Caki2 (cell line): ENCODE results near the gene XYLB. TPM values are rescaled to one million over a fixed set of nuclear protein-coding genes. Genes with fewer than 3 reads are reported as not detected.
"Not testable (repeated sequence)": the region's sequence is repeated elsewhere in the genome, so short reads cannot be mapped to it uniquely, and the experiment has no call there.

Experiments
- DNase-seq: peaks from one replicate; pipeline ENCODE4 v3.0.0-alpha.2; 2015; ENCODE audit warnings: low read depth
- in situ Hi-C: cut with HindIII; loops from 2 replicates; pipeline ENCODE4 v1.10.0; 2016; ENCODE audit warnings: low sequenced_read_pairs, low pct_unique_long_range_greater_than_20kb, mixed read lengths
- total RNA-seq: library from RNA; depleted of rRNA; stranded (reverse); fragments of >200 nt; shearing (Covaris generic); gene quantifications from 2 replicates; pipeline ENCODE4 v1.2.3, GENCODE V29; 2014; ENCODE audit warnings: low replicate concordance

XYLB gene
- total RNA-seq, 1 experiment from 2014 or later: 1.5 TPM

DNA sequence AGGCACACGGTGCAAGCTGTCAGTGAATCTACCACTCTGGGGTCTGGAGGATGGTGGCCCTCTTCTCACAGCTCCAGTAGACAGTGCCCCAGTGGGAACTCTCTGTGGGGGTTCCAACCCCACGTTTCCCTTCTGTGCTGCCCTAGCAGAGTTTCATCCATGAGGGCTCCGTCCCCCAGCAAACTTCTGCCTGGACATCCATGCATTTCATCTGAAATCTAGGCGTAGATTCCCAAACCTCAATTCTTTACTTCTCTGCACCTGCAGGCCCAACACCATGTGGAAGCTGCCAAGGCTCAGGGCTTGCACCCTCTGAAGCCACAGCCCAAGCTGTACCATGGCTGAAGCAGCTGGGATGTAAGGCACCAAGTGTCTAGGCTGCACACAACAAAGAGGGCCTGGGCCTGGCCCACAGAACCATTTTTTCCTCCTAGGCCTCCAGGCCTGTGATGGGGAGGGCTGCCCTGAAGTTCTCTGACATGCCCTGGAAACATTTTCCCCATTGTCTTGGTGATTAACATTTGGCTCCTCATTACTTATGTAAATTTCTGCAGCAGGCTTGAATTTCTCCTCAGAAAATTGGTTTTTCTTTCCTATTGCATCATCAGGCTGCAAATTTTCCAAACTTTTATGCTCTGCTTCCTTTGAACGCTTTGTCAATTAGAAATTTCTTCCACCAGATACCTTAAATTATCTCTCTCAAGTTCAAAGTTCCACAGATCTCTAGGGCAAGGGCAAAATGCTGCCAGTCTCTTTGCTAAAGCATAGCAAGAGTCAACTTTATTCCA lies 86.5 kb downstream of the XYLB start:
- in situ Hi-C loops, DNase-seq: not testable (repeated sequence)

DNA sequence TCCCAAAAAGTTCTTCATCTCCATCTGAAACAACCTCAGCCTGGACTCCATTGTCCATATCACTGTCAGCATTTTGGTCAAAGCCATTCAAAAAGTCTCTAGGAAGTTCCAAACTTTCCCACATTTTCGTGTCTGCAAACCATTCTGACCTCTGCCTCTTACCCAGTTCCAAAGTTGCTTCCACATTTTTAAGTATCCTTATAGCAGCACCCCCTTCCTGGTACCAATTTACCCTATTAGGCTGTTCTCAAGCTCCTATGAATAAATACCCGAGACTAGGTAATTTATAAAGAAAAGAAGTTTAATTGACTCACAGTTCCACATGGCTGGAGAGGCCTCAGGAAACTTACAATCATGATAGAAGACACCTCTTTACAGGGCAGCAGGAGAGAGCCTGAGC lies 87.1 kb downstream of the XYLB start:
- in situ Hi-C loops, DNase-seq: not testable (repeated sequence)

DNA sequence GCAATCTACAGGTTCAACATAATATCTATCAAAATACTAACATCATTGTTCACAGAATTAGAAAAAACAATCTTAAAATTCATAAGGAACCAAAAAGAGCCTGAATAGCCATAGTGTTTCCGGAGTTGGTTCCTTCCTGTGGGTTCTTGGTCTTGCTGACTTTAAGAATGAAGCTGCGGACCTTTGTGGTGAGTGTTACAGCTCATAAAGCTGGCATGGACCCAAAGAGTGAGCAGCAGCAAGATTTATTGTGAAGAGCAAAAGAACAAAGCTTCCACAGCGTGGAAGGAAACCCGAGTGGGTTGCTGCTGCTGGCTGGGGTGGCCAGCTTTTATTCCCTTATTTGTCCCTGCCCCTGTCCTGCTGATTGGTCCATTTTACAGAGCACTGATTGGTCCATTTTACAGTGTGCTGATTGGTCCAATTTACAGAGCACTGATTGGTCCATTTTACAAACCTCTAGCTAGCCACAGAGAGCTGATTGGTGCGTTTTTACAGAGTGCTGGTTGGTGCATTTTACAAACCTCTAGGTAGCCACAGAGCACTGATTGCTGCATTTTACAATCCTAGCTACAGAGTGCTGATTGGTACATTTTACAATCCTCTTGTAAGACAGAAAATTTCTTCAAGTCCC lies 92.0 kb downstream of the XYLB start:
- in situ Hi-C loops: not testable (repeated sequence)

DNA sequence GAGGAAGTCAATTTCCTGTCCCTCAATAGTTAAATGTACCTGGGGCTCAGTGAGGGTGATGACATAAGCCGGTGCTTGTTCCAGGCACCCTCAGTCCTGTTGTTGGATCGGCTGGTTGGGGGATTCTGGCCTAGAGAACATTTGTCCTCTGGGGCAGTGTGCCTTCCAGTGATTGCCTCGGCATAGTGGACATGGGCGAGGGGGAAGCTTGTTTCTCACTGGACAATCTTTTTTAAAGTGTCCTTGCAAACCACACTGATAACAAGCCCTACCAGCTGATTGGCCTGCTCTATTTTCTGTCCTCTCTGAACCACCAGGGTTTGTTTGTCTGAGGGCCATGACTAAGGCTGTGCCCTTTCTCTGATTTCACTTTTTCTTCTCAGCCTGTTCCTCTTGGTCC lies 96.6 kb downstream of the XYLB start:
- in situ Hi-C loops, DNase-seq: not testable (repeated sequence)

More for the DNA sequence above, 92.0 kb downstream of the XYLB start:
- not testable (repeated sequence) for DNase-seq

DNA sequence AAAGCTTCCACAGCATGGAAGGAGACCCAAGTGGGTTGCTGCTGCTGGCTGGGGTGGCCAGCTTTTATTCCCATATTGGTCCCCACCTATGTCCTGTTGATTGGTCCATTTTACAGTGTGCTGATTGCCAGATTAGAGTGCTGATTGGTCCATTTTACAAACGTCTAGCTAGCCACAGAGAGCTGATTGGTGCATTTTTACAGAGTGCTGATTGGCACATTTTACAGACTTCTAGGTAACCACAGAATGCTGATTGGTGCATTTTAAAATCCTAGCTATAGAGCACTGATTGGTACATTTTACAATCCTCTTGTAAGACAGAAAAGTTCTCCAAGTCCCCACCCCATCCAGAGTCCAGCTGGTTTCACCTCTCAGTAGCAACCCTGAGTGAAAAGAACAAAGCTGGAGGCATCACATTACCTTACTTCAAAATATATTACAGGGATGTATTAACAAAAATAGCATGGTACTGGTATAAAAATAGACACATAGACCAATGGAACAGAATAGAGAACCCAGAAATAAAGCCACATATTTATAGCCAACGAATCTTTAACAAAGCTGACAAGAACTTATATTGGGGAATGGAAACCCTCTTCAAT lies 99.6 kb downstream of the XYLB start:
- in situ Hi-C loops: no loop called here
- no peak for DNase-seq

DNA sequence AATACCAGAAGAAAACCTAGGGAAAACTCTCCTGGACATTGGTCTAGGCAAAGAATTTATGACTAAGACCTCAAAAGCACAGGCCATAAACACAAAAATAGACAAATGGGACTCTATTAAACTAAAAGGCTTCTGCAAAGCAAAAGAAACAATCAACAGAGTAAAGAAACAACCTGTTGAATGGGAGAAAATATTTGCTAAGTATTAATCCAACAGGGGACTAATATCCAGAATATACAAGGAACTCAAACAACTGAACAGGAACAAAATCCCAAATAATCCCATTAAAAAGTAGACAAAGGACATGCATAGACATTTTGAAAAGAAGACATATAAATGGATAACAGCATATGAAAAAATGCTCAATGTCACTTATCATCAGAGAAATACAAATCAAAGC lies 100.2 kb downstream of the XYLB start:
- no peak for DNase-seq
- in situ Hi-C loops: no loop called here

DNA sequence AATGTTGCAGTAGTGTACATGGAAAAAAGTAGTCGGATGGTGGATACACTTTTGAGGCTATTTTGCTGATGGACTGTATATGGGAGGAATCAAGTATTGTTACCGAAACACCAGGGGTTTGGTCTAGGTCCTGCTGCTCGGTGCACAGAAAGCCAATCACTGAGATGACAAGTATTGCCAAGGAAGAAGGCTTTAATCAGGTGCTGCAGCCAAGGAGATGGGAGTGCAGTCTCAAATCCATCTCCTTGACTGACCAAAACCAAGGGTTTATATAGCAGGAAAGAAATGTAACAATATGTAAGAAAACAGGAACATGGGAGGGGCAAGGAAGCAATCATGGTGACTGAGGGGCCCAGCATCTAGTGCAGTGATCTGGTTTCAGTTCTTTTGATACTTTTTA lies 104.3 kb downstream of the XYLB start:
- DNase-seq: no peak
- in situ Hi-C loops: no loop called here

DNA sequence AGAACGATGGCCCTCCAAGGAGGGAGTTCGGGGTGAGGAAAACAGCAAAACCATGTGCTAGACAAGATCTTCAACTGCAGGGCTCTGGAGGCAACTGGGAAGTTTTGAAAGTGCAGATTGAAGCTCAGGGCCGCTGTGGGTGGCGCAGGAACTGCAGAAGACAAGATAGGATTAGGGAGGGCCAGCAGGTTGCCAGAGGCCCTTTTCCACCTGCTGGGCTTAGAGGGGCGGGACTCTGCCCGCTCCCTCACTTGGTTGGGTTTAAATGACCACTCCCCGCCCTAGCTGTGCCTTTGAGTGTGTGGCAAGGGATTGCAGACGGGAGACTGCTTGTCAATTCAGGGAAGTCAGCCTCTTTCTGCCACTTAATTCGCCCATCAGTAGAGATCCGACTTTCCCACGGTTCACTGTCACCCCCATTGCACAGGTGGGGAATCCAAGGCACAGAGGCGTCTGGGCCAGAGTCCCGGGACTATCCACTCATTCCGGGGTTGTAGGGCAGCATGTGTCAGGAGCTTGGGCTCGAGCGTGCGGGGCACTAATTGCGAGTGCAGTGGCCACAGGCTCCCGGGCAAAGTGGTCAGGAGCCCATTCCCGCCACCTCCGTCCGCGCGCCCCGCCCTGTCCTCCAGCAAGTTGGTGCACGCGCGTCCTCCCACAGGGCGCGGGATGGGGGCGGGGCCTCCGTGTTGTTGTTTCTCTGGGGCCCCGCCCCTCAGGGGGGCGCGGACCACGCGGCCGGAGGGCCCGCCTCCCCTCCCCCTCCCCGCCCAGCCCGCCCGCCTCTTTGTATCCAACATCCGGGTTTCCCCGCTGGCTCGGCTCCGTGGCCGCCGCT lies 106.7 kb downstream of the XYLB start, which contains the start of gene ACVR2B:
TSS of gene ACVR2B (plus strand) at position 816 of the 838 bp plus-strand sequence. CDS start 433 bp downstream, outside the sequence.
- DNase-seq: peak; percentile 62
- in situ Hi-C loops: no loop called here

DNA sequence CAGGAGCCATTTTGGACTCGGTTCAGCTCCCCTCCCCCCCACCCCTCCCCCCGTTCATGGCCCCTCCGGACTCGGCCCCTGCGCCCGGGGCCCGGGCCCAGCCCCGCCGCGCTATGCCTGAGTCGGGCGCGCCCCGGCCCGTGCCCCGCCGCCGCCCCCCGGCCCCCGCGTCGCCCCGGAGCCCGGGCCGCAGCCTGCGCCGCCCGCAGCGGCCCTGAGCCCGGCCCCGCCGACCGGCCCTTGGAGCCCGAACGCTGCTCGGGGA lies 107.3 kb downstream of the XYLB start:
- in situ Hi-C loops: no loop called here
- DNase-seq: no peak

DNA sequence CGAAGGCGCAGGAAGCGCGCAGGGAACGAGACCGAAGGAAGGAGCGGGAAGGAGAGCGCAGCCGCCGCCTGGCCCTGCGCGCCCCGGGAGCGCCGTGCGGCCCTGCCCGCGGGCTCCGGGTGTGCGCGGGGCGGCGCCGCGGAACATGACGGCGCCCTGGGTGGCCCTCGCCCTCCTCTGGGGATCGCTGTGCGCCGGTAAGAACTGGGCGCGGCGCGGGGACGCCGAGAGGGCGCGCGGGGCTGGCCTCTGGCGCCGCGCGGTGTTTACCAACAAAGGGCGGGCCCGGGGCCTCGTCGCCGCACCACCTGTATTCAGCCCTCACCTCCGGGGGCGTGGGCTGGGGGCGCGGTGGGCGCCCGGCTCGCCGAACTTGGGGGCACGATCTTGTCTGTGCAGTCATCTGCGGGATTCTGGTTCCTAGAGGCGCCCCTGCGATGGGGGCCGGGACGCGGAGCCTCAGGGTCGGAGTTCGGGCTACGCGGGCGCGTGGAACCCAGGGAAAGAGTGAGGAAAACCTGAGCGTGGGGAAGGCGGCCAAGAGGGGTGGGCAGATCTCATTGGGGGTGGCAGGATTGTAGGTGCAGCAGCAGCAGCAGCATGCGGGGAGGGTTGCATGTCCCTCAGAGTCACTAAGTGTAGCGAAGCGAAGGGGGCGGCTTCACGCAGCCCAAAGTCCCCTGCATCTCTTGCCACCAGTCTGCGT lies 107.7 kb downstream of the XYLB start:
- in situ Hi-C loops: no loop called here
- peak; percentile 33 for DNase-seq

DNA sequence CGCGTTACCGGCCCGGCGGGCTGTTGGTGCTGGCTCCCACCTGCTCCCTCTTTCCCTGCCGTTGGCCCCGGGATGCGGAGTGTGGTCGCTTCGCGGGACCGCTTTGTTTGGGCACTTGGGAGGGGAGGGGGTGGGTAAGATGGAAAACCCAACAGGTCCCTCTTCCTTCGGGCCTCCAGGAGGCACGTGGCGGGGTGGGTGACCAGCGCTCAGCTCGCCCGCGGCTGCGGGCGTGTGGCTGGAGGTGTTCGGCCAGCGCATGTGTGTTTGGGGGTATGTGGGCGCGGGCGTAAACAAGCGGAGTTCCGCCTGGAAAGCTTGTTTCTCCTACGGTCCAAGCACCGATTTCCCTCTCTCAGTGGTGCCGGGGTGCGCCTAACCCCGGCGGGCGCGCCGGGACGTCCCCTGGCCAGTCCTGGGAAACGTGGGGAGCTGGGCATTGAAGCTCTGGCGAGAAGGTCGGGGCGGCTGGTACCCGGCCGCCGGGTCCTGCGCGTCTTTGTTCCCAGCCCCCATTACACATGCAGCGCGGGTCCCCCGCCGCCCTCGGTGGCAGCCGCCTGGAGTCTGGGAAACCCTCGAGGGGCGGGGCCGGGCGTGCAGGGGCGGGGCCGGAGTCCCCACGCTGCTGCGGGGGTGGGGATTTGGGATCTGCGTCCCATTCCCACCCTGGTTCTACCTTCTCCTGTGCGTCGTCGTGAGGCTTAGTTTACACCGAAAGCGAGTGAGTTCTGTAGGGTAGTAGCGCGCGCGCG lies 108.5 kb downstream of the XYLB start:
- DNase-seq: peak; percentile 47
- in situ Hi-C loops: no loop called here

DNA sequence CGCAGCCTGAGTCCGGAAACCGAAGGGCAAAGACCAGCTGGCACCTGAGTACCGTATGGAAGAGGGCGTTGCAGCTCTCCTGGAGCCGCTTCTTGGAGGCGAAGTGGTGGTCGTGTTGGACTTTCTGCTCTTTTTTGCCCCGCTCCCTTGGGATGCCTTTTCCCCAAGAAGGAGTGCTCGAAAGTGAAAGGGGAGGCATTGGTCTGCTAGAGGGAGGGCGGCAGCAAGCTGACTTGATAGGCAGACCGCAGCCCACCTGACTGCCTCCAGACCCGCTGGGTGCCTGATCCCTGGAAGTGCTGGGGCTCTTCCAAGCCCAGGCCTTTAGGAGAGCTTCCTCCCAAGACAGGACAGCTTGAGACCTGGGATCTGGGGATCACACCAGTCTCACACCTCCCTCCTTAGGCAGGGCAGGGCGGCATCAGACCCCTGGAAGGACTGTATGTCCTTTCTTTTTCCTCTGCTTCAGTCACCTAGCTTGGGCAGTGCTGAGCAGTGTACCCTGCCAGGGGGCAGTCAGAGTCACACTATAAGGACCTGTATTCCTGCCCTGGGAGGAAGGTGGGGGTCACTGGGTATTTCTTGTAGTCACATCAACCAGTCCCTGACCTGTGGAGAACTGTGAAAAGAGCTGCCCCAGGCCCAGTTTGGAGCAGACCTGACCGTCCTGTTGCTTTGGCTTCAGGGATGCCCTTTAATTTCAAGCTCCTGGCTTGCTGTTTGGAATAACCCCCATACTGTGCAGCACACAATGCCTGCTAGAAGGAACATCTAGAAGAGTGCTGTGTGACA lies 109.2 kb downstream of the XYLB start:
- in situ Hi-C loops: no loop called here
- DNase-seq: no peak

DNA sequence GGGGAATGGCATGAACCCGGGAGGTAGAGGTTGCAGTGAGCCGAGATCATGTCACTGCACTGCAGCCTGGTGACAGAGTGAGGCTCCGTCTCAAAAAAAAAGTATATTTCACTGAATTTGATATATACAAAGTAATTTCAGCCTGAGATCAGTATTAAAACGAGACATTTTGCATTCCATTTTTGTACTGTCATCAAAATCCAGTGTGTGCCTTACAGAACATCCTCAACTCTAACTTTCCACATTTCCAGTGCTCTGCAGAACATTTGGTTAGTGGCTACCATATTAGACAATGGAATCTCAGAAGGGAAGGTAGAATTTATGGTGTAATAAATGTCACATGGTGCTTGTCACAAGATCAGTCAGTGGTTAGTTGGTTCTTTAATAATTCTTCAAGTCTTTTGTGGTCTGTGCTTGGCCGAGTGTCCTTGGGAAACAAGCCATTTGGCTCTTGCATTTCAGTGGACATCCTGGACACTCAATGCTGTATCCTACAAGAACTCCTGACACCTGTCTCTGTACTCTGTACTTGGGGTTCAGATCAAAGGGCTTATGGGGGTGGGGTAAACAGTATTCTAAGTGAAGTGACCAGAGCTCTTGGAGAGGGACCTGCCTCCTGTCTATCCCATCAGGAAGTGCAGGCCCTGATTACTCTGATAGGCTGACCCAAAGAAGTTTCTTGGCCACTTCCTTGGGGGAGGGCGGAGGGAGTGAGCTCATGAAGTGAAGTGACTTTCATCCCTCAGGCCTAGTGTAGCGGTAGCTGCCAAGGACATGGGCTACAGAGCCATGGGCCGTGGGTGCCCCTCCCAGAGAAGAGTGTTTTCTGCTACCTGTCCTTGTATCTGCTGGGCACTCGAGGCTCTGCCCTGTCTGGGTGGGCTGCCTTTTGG lies 110.8 kb downstream of the XYLB start:
- DNase-seq: no peak
- in situ Hi-C loops: no loop called here

DNA sequence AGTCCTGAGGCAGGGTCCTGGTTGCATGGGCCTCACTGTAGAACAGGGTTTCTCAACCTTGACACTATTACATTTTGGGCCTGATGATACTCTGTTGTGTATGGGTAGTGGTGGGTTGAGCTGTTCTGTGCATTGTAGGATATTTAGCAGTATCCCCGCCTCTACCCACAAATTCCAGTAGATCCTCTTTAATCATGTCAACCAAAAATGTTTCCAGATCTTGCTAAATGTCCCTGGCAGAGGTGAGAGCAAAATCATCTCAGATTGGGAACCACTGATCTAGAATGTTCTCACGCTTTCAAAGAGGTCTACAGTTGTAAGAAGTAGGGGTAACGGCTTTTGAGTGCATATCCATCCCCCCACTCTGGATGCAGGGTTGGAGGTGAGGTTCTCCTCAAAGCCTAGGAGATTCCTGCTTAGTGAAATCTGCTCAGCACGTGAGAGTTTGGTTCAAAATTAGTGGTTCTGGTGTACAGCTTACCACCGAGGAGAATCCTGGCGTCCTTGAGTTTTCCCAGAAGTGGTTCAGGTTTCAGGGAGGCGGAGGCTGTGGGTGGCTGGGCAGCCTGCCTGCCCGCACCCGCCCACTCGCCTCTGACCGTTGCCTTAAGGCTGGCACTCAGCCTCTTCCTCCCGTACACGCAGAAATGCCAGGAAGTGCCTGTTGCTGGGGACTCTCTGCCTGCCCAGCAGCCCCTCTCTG lies 112.4 kb downstream of the XYLB start:
- peak; percentile 15 for DNase-seq
- in situ Hi-C loops: no loop called here

DNA sequence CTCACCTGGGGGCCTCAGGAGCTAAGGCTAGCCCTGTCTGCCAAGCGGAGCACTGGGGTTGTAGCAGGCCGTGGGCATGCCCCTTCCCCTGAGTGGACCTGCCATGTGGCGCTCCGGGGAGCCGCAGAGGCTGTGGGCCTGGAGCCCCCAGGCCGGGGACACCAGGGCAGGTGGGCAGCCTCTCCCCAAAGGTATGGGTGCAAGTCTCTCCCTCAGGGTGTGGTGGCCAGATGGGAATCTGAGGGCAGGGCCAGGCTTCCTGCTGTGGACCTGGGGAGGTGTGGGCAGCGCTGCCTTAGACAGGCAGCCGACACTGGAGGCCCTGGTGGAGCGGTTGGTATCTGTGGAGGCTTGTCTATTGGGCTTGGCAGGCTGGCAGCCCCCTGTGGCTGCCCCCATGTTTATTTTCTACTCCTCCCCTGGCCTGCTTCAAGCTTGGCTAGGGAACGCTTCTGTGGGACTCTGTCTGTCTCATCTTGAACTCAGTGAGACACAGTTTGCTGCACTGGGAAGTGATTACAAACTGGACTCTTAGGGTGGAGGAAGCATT lies 113.0 kb downstream of the XYLB start:
- DNase-seq: no peak
- in situ Hi-C loops: no loop called here
